Middle frontal gyrus (tissue), 1 donor: ENCODE results near the gene OR2A25.

Source experiments
- DNase-seq: peaks from one replicate; pipeline ENCODE4 v3.0.0-alpha.2; 2015; ENCODE audit warnings: low spot score; ENCODE audit errors: extremely low spot score

Gene OR2A25

DNA sequence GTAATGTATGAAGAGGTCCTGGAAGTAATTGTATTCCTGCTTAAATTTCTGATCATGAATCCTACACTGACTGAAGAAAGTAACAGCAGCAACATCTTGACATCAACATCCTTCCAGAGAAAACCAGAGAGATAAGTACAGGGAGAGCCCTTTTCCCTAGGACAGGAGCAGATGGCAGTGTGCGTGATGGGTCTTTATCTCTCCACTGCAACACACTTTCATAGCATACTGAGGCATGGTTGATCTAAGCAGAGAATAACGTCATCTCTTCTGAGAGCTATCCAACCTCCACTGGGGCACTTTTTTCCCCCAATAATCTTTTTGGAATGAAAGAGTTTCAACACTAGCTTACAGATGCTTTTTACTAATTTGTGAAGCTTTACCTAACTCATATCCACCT is 342 bp downstream of the OR2A25 start:
- no peak for DNase-seq

DNA sequence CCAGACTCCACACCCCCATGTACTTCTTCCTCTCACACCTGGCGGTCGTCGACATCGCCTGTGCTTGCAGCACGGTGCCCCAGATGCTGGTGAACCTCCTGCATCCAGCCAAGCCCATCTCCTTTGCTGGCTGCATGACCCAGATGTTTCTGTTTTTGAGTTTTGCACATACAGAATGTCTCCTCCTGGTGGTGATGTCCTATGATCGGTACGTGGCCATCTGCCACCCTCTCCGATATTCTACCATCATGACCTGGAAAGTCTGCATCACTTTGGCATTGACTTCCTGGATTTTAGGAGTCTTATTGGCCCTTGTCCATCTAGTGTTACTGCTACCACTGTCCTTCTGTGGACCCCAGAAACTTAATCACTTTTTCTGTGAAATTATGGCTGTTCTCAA is 4.8 kb downstream of the OR2A25 start:
- DNase-seq: no peak

DNA sequence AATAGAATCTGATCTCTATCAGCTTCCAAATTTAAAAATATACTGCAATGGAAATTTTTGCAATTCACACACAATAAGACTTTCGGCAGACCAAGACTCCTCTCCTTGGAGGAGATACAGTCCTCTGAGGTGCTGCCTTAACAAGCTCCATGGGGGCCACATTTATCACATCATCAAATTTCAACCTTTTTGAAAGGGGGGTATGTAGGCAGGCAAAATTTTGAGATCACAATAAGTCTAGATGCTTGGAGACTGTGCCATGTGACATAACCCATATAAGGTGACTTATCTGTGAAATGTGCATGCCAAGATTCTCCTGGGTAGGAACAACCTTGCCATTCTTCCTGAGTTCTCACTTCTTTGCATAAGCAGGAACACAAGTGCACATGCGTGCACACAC is 16.4 kb downstream of the OR2A25 start, which contains the start of gene OR2A12:
TSS of gene OR2A12 (plus strand) at position 301 of the 400 bp plus-strand sequence. CDS start 8,830 bp downstream, outside the sequence.
- DNase-seq: no peak

DNA sequence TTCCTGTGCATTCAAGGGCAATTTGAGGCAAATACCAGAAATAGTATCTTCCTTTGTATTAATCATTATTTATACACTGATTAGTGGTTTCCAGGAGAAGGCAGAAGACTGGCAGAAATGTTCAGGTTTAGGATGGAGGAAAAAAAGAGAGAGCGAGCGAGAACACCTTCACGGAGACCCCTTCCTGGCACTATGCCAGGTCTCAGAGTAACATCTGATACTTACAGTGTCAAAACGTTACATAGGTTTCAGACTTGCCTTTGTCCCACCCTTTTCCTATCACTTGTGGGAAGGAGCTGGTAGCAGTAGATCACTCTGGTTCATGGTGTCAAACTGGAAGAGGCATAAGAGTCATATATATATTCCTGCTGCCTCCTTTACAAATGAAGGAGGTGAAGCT is 17.1 kb downstream of the OR2A25 start:
- no peak for DNase-seq

DNA sequence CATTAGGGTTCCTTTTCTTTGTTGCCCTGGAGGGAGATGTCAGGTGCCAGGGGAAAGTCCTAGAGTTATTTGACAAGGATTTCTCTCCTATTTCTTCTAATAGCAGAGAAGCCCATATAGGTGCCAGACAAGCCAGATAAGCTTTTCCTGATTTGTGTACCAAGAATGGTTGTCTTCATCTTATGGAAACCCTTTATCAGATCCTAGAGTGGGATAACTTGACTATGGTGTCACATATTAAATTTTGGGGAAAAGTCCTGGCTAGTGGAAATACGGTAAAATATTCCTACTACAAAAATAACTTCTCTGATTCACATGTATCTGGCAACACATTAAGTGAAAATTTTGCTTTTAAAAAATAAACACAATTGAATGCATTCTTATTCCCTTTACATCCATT is 17.6 kb downstream of the OR2A25 start:
- no peak for DNase-seq

DNA sequence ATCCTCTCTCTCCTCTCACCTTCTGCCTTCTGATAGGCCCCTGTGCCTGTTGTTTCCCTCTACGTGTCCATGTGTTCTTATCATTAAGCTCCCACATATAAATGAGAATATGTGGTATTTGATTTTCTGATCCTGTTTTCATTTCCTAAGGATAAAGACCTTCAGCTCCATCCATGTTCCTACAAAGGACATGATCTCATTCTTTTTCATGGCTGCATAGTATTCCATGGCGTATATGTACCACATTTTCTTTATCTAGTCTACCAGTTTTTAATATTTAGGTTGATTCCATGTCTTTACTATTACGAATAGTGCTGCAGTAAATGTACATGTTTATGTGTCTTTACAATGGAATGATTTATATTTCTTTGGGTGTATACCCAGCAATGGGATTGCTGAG is 21.1 kb downstream of the OR2A25 start:
- DNase-seq: no peak

DNA sequence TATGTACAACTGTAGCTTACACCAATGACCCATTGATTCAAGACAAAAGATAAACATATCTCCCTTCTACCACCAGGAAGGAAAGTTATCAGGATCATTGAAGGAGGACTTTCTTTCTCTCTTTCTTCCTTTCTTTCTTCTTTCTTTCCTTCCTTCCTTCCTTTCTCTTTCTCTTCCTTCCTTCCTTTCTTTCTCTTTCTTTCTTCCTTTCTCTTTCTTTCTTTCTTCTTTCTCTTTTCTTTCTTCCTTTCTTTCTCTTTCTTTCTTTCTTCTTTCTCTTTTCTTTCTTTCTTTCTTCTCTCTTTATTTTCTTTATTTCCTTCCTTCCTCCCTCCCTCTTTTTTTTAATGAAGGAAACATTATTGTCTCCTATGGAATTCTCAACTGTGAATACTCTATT is 29.2 kb downstream of the OR2A25 start:
- no peak for DNase-seq

DNA sequence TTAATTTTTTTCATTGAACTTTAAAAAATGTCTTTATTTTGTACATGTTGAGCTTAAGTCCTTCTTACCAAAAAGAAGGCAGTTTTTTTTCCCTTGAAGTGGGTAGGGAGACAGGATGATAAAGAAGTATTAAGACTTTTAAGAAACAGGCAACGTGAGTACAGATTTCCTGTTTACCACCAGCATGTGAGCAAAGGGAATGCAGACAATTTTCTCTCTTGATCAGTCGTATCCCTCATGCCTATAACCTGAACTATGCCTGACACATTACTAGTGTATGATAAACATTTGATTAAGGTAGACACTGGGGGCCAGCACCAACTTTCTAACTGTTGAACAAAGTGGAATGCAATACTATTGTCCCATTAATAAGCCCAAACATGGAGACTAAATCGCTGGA is 31.0 kb downstream of the OR2A25 start:
- DNase-seq: no peak

DNA sequence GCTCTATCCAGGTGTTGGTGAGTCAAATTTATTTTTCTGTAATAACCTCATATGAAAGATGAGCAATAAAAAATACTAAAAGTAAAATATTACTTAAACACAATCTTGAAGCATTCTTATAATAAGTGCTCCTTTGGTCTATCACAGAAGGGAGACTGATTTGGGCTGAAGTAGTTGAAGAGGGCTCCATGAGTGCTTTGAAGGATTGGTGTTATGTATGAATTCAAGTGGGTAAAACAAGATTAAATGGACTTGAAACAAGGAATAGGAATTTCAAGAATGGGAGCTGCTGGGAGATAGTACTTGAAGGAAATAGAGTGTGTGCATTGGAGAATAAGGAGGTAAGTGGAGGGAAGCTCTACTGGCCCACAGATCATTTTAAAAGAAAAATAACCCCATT is 32.4 kb downstream of the OR2A25 start:
- DNase-seq: no peak

DNA sequence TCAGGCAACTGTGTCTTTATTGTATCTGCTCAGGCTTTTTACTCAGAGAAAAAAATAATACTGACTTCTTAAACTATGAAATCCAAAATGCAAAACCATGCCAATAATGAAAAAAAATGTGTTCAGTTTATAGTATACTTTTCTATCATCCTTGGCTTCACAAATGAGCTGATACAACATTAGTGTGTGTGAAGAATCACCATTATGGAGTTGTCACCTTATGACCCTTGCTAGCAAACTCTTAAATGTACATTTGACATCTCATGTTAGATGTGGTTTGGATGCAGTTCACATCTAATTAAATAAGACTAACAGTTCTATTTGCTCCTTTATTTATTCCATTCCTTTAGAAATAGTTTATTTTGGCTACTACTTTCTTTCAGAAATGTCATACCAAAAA is 35.6 kb downstream of the OR2A25 start:
- no peak for DNase-seq

DNA sequence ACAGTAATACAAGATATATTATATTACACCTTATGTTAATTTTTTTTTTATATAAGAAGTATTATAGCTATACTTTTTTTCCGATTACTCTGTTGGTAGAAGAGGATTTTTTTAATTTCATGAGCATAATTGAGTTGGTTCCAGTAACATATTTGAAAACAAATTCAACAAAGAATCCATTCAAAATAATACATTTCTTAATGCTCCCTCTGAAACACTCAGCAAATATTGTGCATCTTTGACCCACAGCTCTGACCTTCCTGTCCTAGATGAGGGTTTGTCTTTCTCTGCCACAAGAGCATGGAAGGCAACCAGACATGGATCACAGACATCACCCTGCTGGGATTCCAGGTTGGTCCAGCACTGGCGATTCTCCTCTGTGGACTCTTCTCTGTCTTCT is 39.7 kb downstream of the OR2A25 start, which contains the start of gene OR2A2:
TSS of gene OR2A2 (plus strand) at position 301 of the 400 bp plus-strand sequence. CDS start at position 301, 0 bp downstream.
- DNase-seq: no peak

DNA sequence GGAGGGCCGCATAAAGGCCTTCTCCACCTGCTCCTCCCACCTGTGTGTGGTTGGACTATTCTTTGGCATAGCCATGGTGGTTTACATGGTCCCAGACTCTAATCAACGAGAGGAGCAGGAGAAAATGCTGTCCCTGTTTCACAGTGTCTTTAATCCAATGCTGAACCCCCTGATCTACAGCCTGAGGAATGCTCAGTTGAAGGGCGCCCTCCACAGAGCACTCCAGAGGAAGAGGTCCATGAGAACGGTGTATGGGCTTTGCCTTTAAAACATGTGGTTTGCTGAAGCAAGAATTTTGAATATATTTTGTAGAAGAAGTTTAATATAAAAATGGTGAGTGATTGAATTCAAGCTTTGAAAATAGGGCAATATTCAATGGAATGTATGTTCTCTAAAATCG is 40.7 kb downstream of the OR2A25 start:
- no peak for DNase-seq

DNA sequence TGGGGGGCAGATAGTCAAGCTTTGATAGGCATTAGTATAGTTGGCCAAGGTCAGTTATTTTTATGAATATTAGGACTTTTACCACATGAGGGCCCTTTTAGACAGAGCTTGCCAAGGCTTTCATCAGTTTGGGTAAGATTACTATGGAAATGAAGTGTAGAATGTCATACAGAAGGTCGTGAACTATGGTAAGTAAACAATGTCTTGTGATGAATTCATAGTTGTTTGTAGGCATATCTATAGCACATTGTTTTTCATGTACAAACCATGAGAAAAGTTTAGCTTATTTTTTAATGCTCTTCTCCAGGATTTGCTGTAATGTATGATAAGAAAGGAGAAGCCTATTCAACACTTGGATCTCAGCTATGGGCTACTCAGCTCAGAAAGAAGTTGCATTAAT is 44.0 kb downstream of the OR2A25 start:
- DNase-seq: no peak

DNA sequence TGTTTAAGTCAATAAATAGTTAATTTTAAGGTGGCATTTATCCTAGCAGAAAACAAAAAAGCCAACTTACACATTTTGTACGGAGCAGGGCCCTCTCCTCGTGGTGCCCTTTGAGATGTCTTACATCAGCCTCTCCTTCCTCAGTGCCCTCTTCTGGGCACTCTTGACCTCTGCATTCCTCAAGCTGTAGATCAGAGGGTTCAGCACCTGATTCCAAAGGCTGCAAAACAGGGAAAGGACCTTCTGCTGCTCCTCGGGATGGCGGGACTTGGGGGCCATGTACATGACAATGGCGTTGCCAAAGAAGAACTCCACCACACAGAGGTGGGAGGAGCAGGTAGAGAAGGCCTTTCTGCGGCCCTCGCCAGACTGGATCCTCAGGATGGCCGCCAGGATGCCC is 48.7 kb downstream of the OR2A25 start:
- DNase-seq: no peak

DNA sequence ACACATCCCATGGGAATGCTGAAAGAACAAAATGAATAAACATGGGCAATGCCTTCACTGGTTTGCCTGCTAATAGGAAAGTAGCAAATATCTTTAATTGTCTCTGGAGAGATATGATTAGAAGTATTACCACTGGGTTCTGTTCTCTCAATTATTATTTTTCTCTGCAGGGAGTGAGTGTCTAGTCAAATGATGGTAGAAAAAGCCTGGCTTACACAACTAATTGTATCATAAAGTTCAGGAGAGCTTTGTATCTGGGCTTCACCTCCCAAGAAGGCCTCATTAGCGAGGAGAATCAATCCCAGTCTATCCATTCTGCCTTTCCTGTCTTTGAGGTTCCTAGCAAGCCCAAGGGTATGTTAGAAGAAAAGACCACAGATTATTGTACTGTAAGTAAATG is 53.3 kb downstream of the OR2A25 start, which contains the start of gene OR2A14:
TSS of gene OR2A14 (plus strand) at position 301 of the 400 bp plus-strand sequence. CDS start 5,937 bp downstream, outside the sequence.
- no peak for DNase-seq
